HepG2 (cell line): Measurements from ENCODE around the gene NKX6-2. TPM values are rescaled to one million over a fixed set of nuclear protein-coding genes. Genes with fewer than 3 reads are reported as not detected.

Experiments used
- ATAC-seq: fragments of 200-7000 bp; cut with Tn5 transposase; 3 replicates; pipeline ENCODE4 v1.9.1; 2020; ENCODE audit warnings: mild to moderate bottlenecking, moderate library complexity
- BruUV-seq: library from RNA; stranded (reverse); fragments of 400-500 nt; replicated peaks from 2 replicates; lab custom pipeline; 2021; lab: Mats Ljungman, UMichigan
- CTCF ChIA-PET: fragments of 300-600 bp; formaldehyde crosslinking; extraction: SDS; loops from one replicate; lab custom pipeline; 2021; ENCODE audit warnings: low total read pairs, inconsistent platforms, low intra/inter-chr PET ratio; lab: Yijun Ruan, JAX
- POLR2A ChIA-PET: fragments of 350-600 bp; sonication (Branson Sonifier 250); formaldehyde crosslinking; loops from one replicate; lab custom pipeline; 2020; ENCODE audit warnings: antibody characterized with exemption, inconsistent platforms; lab: Yijun Ruan, JAX
- DNase-seq: peaks from one replicate; pipeline ENCODE4 v3.0.0-alpha.2; 2015; ENCODE audit warnings: low spot score
- FAIRE-seq: peaks from 3 replicates; lab custom pipeline; 2011; peaks lifted over from hg19 to GRCh38; lab: Jason Lieb, UNC
- H2AFZ ChIP-seq: one replicate; pipeline ENCODE4 v1.6.1; 2011; ENCODE audit warnings: low read length, inconsistent platforms
- H3K27ac ChIP-seq: fragments of 300-600 bp; 3 replicates; pipeline ENCODE4 v1.8.0; 2011; ENCODE audit warnings: mixed run types, mild to moderate bottlenecking, mixed read lengths, low read length, inconsistent platforms; ENCODE audit not compliant: insufficient read depth; ENCODE audit errors: extremely low read length
- H3K27me3 ChIP-seq, 2 experiments: fragments of 200-600 bp in 1 of 2; 2 replicates in 1 of 2; 3 replicates in 1 of 2; pipeline versions ENCODE4 v1.6.0 to v1.8.0; 2011; ENCODE audit warnings: low read length in 2 of 2, mild to moderate bottlenecking in 2 of 2, moderate library complexity in 2 of 2, inconsistent platforms in 1 of 2; ENCODE audit not compliant: insufficient read depth in 2 of 2, control insufficient read depth in 1 of 2
- H3K36me3 ChIP-seq, 2 experiments: fragments of 200-600 bp in 1 of 2; replicated peaks in 1 of 2; 2 replicates in 1 of 2; 3 replicates in 1 of 2; pipeline versions ENCODE4 v1.5.1 to v1.8.0; 2011; ENCODE audit warnings: low read length in 2 of 2, inconsistent platforms in 1 of 2; ENCODE audit not compliant: insufficient read depth in 2 of 2, control insufficient read depth in 1 of 2
- H3K4me1 ChIP-seq: 2 replicates; pipeline ENCODE4 v1.5.1; 2012; ENCODE audit warnings: low read length, inconsistent platforms; ENCODE audit not compliant: insufficient read depth
- H3K4me2 ChIP-seq: 2 replicates; pipeline ENCODE4 v1.6.0; 2011; ENCODE audit warnings: low read depth, low read length, inconsistent platforms
- H3K4me3 ChIP-seq, 3 experiments: fragments of 200-600 bp in 1 of 3; sonication (generic), shearing (Covaris generic) in 1 of 3; replicated peaks in 1 of 3; 2 replicates each; pipeline ENCODE4 v1.5.1; 2011 to 2016; ENCODE audit warnings: low read length in 3 of 3, inconsistent platforms in 2 of 3, low read depth in 2 of 3, mild to moderate bottlenecking in 2 of 3, control low read depth in 1 of 3, mixed read lengths in 1 of 3; ENCODE audit not compliant: insufficient read depth in 1 of 3
- H3K79me2 ChIP-seq: one replicate; pipeline ENCODE4 v1.6.1; 2011; ENCODE audit warnings: low read length, inconsistent platforms; ENCODE audit not compliant: insufficient read depth
- H3K9ac ChIP-seq: 2 replicates; pipeline ENCODE4 v1.6.0; 2011; ENCODE audit warnings: mild to moderate bottlenecking, low read depth, low read length, inconsistent platforms; ENCODE audit not compliant: insufficient read depth
- H3K9me3 ChIP-seq: 2 replicates; pipeline ENCODE4 v1.5.1; 2012; ENCODE audit warnings: mild to moderate bottlenecking, low read length
- H4K20me1 ChIP-seq: 2 replicates; pipeline ENCODE4 v1.6.0; 2011; ENCODE audit warnings: inconsistent platforms, mild to moderate bottlenecking, low read length, moderate library complexity; ENCODE audit not compliant: insufficient read depth
- BCL6 ChIP-seq: IDR thresholded peaks from 2 replicates; pipeline ENCODE4 v1.6.1; 2016; ENCODE audit warnings: missing genetic modification reagents, missing compliant biosample characterization
- FLYWCH1 ChIP-seq: sonication (generic); formaldehyde crosslinking; IDR thresholded peaks from 2 replicates; pipeline ENCODE4 v1.8.1; 2023; ENCODE audit warnings: mild to moderate bottlenecking, missing genetic modification reagents
- GATAD1 ChIP-seq: IDR thresholded peaks from 2 replicates; pipeline ENCODE4 v1.6.1; 2016; ENCODE audit warnings: missing genetic modification reagents, missing compliant biosample characterization
- KDM6A ChIP-seq: IDR thresholded peaks from 2 replicates; pipeline ENCODE4 v1.6.1; 2016; ENCODE audit warnings: low read depth
- KLF11 ChIP-seq: IDR thresholded peaks from 2 replicates; pipeline ENCODE4 v1.6.1; 2016; ENCODE audit warnings: missing compliant biosample characterization
- MAFF ChIP-seq: IDR thresholded peaks from 2 replicates; pipeline ENCODE4 v1.6.1; 2011; ENCODE audit warnings: low read depth, low read length, improper control_type of control experiment
- MIER3 ChIP-seq: IDR thresholded peaks from 2 replicates; pipeline ENCODE4 v1.6.1; 2016; ENCODE audit warnings: missing compliant biosample characterization, borderline replicate concordance
- MTF2 ChIP-seq: sonication (generic); formaldehyde crosslinking; IDR thresholded peaks from 2 replicates; pipeline ENCODE4 v1.5.0; 2020; ENCODE audit warnings: missing genetic modification reagents, borderline replicate concordance
- PITX1 ChIP-seq: sonication (generic); formaldehyde crosslinking; IDR thresholded peaks from 2 replicates; pipeline ENCODE4 v1.5.1; 2020; ENCODE audit warnings: mild to moderate bottlenecking, missing genetic modification reagents
- RAD51 ChIP-seq: fragments of 450-650 bp; IDR thresholded peaks from 2 replicates; pipeline ENCODE4 v1.6.1; 2016; ENCODE audit warnings: borderline replicate concordance
- RBFOX2 ChIP-seq: fragments of 200-400 bp; formaldehyde crosslinking; IDR thresholded peaks from 2 replicates; pipeline ENCODE4 v1.6.1; 2017; ENCODE audit warnings: low read depth, mild to moderate bottlenecking, low read length
- SOX13 ChIP-seq, 3 experiments: fragments of 450-650 bp in 1 of 3; sonication (generic) in 1 of 3; formaldehyde crosslinking in 1 of 3; IDR thresholded peaks in 2 of 3; conservative IDR thresholded peaks in 1 of 3; 2 replicates each; pipeline versions ENCODE4 v1.5.0 to v1.6.1; 2016 to 2020; ENCODE audit warnings: antibody characterized with exemption in 1 of 3, mild to moderate bottlenecking in 1 of 3, missing compliant biosample characterization in 1 of 3, missing genetic modification reagents in 1 of 3, moderate library complexity in 1 of 3
- TCF7 ChIP-seq: sonication (generic); IDR thresholded peaks from 2 replicates; pipeline ENCODE4 v1.6.1; 2016; ENCODE audit warnings: antibody characterized with exemption, low read depth
- TEAD3 ChIP-seq: optimal IDR thresholded peaks from 2 replicates; pipeline ENCODE3; 2016; ENCODE audit warnings: borderline replicate concordance
- ZNF160 ChIP-seq: sonication (generic); formaldehyde crosslinking; IDR thresholded peaks from 2 replicates; pipeline ENCODE4 v1.8.0; 2022; ENCODE audit warnings: mild to moderate bottlenecking, inconsistent platforms, missing genetic modification reagents
- ZNF556 ChIP-seq: sonication (generic); formaldehyde crosslinking; IDR thresholded peaks from 2 replicates; pipeline ENCODE4 v1.4.0; 2020; ENCODE audit warnings: mild to moderate bottlenecking, missing genetic modification reagents, borderline replicate concordance
- ZNF558 ChIP-seq: sonication (generic); formaldehyde crosslinking; IDR thresholded peaks from 2 replicates; pipeline ENCODE4 v1.9.0; 2022; ENCODE audit warnings: mild to moderate bottlenecking, missing genetic modification reagents, borderline replicate concordance
- ZNF737 ChIP-seq: sonication (generic); formaldehyde crosslinking; IDR thresholded peaks from 2 replicates; pipeline ENCODE4 v1.5.0; 2020; ENCODE audit warnings: missing genetic modification reagents, mild to moderate bottlenecking, borderline replicate concordance
- WGBS: methylation state at CpG from one replicate; pipeline ENCODE4 v1.1.6; 2017; ENCODE audit warnings: low lambda C conversion rate; 5-methylcytosine and 5-hydroxymethylcytosine counted together
- in situ Hi-C: cut with HindIII; loops from 2 replicates; pipeline ENCODE4 v1.10.0; 2017; ENCODE audit warnings: low pct_unique_long_range_greater_than_20kb; ENCODE audit not compliant: extremely low pct_ligation_motif_present
- intact Hi-C: fragments of 100-400 bp; cut with micrococcal nuclease; formaldehyde crosslinking; loops from one replicate; pipeline ENCODE4 v1.10.0; 2022; ENCODE audit not compliant: unreplicated experiment
- polyA plus RNA-seq, 8 experiments: library from polyadenylated mRNA; depleted of rRNA in 3 of 8; stranded (reverse) in 7 of 8; unstranded in 1 of 8; fragments of >200 nt; fragmentation: Illumina TruSeq in 4 of 8; extraction: Trizol in 4 of 8; gene quantifications; 2 replicates each; pipeline versions ENCODE4 v1.2.1 to v1.2.3, GENCODE V29; 2011 to 2016; ENCODE audit warnings: low read depth in 4 of 8, missing spikeins in 1 of 8, mixed read lengths in 1 of 8; ENCODE audit not compliant: insufficient read depth in 1 of 8
- total RNA-seq, 5 experiments: library from RNA; depleted of rRNA; stranded (reverse); fragments of >200 nt; fragmentation: Illumina TruSeq; extraction: Trizol; gene quantifications; 2 replicates each; pipeline ENCODE4 v1.2.3, GENCODE V29; 2016; ENCODE audit warnings: low read depth in 1 of 5
- TF ChIP-seq, protein P1 (sequence below): sonication (generic); formaldehyde crosslinking; IDR thresholded peaks from 2 replicates; pipeline ENCODE4 v1.4.0; 2020; ENCODE audit warnings: mild to moderate bottlenecking, missing genetic modification reagents
- TF ChIP-seq, protein P2 (sequence below): sonication (generic); formaldehyde crosslinking; IDR thresholded peaks from 2 replicates; pipeline ENCODE4 v1.4.0; 2020; ENCODE audit warnings: missing genetic modification reagents

NKX6-2 gene
- total and polyA plus RNA-seq, 2 of the 13 experiments (the other 11 are each of a cell fraction or from before 2014, with no cell fraction given): not detected

DNA sequence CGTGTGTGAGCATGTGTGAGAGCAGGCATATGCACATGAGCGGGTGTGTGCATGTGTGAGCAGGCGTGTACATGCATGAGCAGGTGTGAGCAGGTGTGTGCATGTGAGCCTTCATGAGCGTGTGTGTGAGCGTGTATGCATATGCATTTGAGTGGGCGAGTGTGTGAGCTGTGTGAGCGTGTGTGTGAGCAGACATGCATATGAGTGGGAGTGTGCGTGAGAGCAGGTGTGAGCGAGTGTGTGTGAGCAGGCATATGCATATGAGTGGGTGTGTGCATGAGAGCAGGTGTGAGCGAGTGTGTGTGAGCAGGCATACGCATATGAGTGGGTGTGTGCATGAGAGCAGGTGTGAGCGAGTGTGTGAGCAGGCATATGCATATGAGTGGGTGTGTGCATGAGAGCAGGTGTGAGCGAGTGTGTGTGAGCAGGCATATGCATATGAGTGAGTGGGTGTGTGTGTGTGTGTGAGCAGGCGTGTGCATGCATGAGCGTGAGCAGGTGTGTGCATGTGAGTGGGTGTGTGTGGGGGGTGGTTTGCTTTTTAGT lies 30.7 kb downstream of the NKX6-2 start:
- no peak for DNase-seq
- no peak overlapping the region for H2AFZ ChIP-seq
- H3K4me2 ChIP-seq: no peak overlapping the region
- in situ Hi-C loops (no loop called here), intact Hi-C loops (no loop called here)
- H4K20me1 ChIP-seq: no peaks in the 10 kb centered on the region
- H3K36me3 ChIP-seq: peaks cover 0 to 8% of the 10 kb centered on the region in 2 experiments; a peak in 2 of 5 replicates
- 96% methylated on average over 15 of the region's 15 CpGs for WGBS
- ATAC-seq: no peak
- no peak overlapping the region for H3K27ac ChIP-seq
- no peaks in the 10 kb centered on the region for H3K79me2 ChIP-seq
- ChIA-PET POLR2A (no interaction called here), CTCF (no interaction called here)
- no TSS peak for BruUV-seq
- H3K9ac ChIP-seq: no peak overlapping the region
- H3K27me3 ChIP-seq: no peaks in the 10 kb centered on the region
- H3K4me3 ChIP-seq: no peak overlapping the region
- TF ChIP-seq MIER3 (CRISPR knock-in tag): no peak
- TF ChIP-seq ZNF558 (CRISPR knock-in tag): no peak
- TF ChIP-seq, protein P1, sequence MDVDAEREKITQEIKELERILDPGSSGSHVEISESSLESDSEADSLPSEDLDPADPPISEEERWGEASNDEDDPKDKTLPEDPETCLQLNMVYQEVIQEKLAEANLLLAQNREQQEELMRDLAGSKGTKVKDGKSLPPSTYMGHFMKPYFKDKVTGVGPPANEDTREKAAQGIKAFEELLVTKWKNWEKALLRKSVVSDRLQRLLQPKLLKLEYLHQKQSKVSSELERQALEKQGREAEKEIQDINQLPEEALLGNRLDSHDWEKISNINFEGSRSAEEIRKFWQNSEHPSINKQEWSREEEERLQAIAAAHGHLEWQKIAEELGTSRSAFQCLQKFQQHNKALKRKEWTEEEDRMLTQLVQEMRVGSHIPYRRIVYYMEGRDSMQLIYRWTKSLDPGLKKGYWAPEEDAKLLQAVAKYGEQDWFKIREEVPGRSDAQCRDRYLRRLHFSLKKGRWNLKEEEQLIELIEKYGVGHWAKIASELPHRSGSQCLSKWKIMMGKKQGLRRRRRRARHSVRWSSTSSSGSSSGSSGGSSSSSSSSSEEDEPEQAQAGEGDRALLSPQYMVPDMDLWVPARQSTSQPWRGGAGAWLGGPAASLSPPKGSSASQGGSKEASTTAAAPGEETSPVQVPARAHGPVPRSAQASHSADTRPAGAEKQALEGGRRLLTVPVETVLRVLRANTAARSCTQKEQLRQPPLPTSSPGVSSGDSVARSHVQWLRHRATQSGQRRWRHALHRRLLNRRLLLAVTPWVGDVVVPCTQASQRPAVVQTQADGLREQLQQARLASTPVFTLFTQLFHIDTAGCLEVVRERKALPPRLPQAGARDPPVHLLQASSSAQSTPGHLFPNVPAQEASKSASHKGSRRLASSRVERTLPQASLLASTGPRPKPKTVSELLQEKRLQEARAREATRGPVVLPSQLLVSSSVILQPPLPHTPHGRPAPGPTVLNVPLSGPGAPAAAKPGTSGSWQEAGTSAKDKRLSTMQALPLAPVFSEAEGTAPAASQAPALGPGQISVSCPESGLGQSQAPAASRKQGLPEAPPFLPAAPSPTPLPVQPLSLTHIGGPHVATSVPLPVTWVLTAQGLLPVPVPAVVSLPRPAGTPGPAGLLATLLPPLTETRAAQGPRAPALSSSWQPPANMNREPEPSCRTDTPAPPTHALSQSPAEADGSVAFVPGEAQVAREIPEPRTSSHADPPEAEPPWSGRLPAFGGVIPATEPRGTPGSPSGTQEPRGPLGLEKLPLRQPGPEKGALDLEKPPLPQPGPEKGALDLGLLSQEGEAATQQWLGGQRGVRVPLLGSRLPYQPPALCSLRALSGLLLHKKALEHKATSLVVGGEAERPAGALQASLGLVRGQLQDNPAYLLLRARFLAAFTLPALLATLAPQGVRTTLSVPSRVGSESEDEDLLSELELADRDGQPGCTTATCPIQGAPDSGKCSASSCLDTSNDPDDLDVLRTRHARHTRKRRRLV (CRISPR knock-in tag): no peak
- TF ChIP-seq, protein P2, sequence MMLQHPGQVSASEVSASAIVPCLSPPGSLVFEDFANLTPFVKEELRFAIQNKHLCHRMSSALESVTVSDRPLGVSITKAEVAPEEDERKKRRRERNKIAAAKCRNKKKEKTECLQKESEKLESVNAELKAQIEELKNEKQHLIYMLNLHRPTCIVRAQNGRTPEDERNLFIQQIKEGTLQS: no peak
- no peak for TF ChIP-seq BCL6 (CRISPR knock-in tag)
- TF ChIP-seq KLF11 (CRISPR knock-in tag): no peak
- no peak for TF ChIP-seq TEAD3 (CRISPR knock-in tag)
- no peak for TF ChIP-seq GATAD1 (CRISPR knock-in tag)
- TF ChIP-seq SOX13 (IDR thresholded peaks at IDR 0.05): no peak
- TF ChIP-seq SOX13 (CRISPR knock-in tag; conservative IDR thresholded peaks at IDR 0.05 in 1 of 2, IDR thresholded peaks at IDR 0.05 in 1 of 2): no peak
- no peak for TF ChIP-seq PITX1
- TF ChIP-seq MAFF: no peak
- no peak for TF ChIP-seq ZNF556 (CRISPR knock-in tag)
- no peak for TF ChIP-seq ZNF737
- TF ChIP-seq RBFOX2: no peak
- no peak for TF ChIP-seq MTF2 (CRISPR knock-in tag)
- no peak for TF ChIP-seq ZNF160 (CRISPR knock-in tag)
- TF ChIP-seq RAD51: no peak
- TF ChIP-seq FLYWCH1 (CRISPR knock-in tag): no peak
- TF ChIP-seq TCF7: no peak
- TF ChIP-seq KDM6A (CRISPR knock-in tag): no peak
- H3K9me3 ChIP-seq: no peaks in the 10 kb centered on the region
- H3K4me1 ChIP-seq: no peaks in the 10 kb centered on the region
- no peak for FAIRE-seq
